ENCODE data around the gene ADGRA3. TPM values are rescaled to one million over a fixed set of nuclear protein-coding genes. Genes with fewer than 3 reads are reported as not detected.

Gene ADGRA3
- 10 to 100 TPM; 19.0 to 32.1 (median 23.2) TPM for total RNA-seq
- 10 to 100 TPM in 2 of 3 donors, 1 to 10 TPM in 1; 7.4 to 17.5 (median 16.9) TPM for polyA plus RNA-seq
- long read RNA-seq, donor 1, full-length matches to known transcripts, result 22 of 34 reads
- long read RNA-seq, donor 1, partial matches to known transcripts, result 4 of 34 reads
- long read RNA-seq, donor 1, other reads (novel, unspliced or antisense), result 8 of 34 reads
- long read RNA-seq, donor 2, full-length matches to known transcripts, result 31 of 53 reads
- long read RNA-seq, donor 2, partial matches to known transcripts, result 10 of 53 reads
- long read RNA-seq, donor 2, other reads (novel, unspliced or antisense), result 12 of 53 reads

DNA sequence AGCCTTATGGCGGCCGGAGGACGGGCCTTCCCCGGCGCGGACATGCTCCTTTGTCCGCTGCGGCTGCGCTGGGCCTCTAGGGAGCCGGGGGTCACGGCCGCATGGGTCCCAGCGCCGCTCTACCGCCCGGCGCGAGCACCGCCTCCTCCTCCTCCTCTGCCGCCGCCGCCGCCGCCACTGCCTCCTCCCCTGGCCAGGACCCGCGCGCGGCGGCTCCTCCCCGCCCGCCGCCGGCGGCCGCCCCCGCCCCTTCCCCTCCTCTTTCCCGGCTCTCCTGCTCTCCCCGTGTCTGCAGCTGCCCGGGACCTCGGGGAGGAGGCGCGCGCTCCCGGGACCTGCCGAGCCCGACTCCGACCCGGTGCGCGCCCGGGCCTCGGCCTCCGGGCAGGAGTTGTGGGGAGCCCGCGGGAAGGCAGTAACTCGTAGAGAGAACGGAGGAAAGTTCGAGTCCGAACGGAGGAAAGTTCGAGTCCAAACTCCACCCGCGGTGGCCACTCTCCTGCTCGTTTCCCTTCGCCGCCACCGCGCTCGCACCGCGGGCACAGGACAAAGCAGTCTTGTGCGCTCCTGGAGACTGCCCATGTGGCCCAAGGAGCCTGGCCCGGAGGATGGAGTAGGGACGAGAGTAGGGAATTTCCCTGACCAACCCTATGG, at the start of gene ADGRA3:
ADGRA3 (minus strand) TSS at position 179 of the 654 bp plus-strand sequence. CDS start 282 bp downstream, outside the sequence.
- Histone ChIP-seq H3K27me3 (ENCODE audit: insufficient read depth in 3 of 3, low read length in 2 of 3) (no peaks in the 10 kb centered on the region), H3K4me3 (peak within 1 kb of the TSS; percentile 83), H3K36me3 (ENCODE audit: insufficient read depth in 1 of 2, low read depth in 1 of 2) (no peaks in the 10 kb centered on the region), H3K4me1 (peaks cover 40% of the 10 kb centered on the region), H3K9me3 (no peaks in the 10 kb centered on the region), H3K27ac (peak within 1 kb of the TSS; percentile 96)
- peak; percentile 81 to 88 for DNase-seq
- no peak for TF ChIP-seq CTCF (IDR thresholded peaks at IDR 0.05)
- 0 to 1% (median 0%) methylated on average over 21 to 70 of the region's 74 CpGs for WGBS, 3 donors
- intact Hi-C loops (cut with DNase I), result loop anchor here (5.0 kb wide), 2 partner anchors 59 to 91 kb away; no protein-coding TSS in a partner anchor
- peak; percentile 88 to 91 (median 90) for ATAC-seq

- no peaks in the 10 kb centered on the region for H3K4me1 ChIP-seq
- ATAC-seq (no peak), DNase-seq (no peak)
- no peak overlapping the region for H3K27ac ChIP-seq
- no peaks in the 10 kb centered on the region for H3K27me3 ChIP-seq (ENCODE audit: insufficient read depth in 3 of 3, low read length in 2 of 3)
- no peaks in the 10 kb centered on the region for H3K36me3 ChIP-seq (ENCODE audit: insufficient read depth in 1 of 2, low read depth in 1 of 2)
- no peak for TF ChIP-seq CTCF (IDR thresholded peaks at IDR 0.05)
- intact Hi-C loops (cut with DNase I), result no loop called here
- no peaks in the 10 kb centered on the region for H3K9me3 ChIP-seq
- no peak overlapping the region for H3K4me3 ChIP-seq
Measured at GRCh38 chr4:22556495-22556894, 40.6 kb upstream of the ADGRA3 start.

GRCh38 chr4:22554670-22555069, 38.8 kb upstream of the ADGRA3 start:
- no peak for ATAC-seq
- Histone ChIP-seq H3K27me3 (ENCODE audit: insufficient read depth in 3 of 3, low read length in 2 of 3) (no peaks in the 10 kb centered on the region), H3K27ac (no peak overlapping the region), H3K9me3 (no peaks in the 10 kb centered on the region), H3K4me1 (no peaks in the 10 kb centered on the region), H3K4me3 (no peak overlapping the region), H3K36me3 (ENCODE audit: insufficient read depth in 1 of 2, low read depth in 1 of 2) (no peaks in the 10 kb centered on the region)
- intact Hi-C loops (cut with DNase I), result no loop called here
- TF ChIP-seq CTCF (IDR thresholded peaks at IDR 0.05), result no peak
- DNase-seq, result no peak
- 47 to 60% (median 56%) methylated on average over 2 of the region's 2 CpGs for WGBS, 3 donors

DNA sequence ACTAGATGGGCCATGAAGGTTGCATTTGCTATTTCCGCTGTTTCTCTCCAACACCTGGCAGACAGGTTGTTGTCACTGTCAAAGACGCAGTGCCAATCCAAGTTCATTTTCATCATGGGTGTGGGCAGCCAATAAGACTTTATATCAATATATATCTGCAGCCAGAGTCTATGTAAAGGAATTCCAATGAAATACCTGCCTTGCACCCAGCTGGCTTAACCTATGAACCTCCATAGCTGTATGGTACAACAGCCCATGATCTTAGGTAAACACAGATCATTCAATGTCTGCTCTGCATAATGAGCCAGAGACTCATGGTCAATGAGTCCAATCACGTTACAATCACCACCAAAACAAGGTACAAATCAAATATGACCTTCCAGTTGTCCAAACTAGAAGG, 37.7 kb upstream of the ADGRA3 start:
- 87 to 91% (median 89%) methylated on average over 3 of the region's 3 CpGs for WGBS, 3 donors
- ATAC-seq (no peak), DNase-seq (no peak)
- Histone ChIP-seq H3K36me3 (ENCODE audit: insufficient read depth in 1 of 2, low read depth in 1 of 2) (no peaks in the 10 kb centered on the region), H3K27ac (no peak overlapping the region), H3K9me3 (no peaks in the 10 kb centered on the region), H3K27me3 (ENCODE audit: insufficient read depth in 3 of 3, low read length in 2 of 3) (no peaks in the 10 kb centered on the region), H3K4me1 (no peaks in the 10 kb centered on the region), H3K4me3 (no peak overlapping the region)
- intact Hi-C loops (cut with DNase I), result no loop called here
- TF ChIP-seq CTCF (IDR thresholded peaks at IDR 0.05), result no peak

Measured in psoas muscle (tissue), 8 donors.